Measurements from ENCODE around the gene PHF21B.
"Not testable (repeated sequence)": the region's sequence is repeated elsewhere in the genome, so short reads cannot be mapped to it uniquely, and the experiment has no call there.

The PHF21B gene

DNA sequence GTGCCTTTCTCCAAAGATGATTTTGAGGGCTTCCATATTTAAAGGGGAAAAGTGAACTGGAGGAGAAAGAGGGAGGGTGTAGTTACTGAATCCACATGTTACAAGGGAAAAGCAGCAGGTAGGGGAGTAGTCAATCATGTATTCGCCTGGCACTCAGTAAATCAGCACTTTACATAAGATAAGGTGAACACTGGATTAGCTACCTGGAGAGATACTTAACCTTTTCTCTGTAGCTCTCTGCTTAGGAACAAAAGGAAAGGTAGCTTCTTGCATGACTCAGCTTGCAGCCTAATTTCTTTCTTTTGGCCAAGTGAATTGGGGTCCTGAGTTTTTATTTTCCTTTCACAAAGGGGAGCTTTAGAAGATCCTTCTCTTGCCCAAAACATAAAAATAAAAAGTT lies 43.3 kb upstream of the PHF21B start:
- Histone ChIP-seq H3K27ac (no peak overlapping the region), H3K4me1 (no peaks in the 10 kb centered on the region), H3K4me3 (no peak overlapping the region), H3K27me3 (peaks cover 0 to 30% of the 10 kb centered on the region in 2 donors), H3K36me3 (no peaks in the 10 kb centered on the region), H3K9me3 (no peaks in the 10 kb centered on the region)
- DNase-seq = no peak
- TF ChIP-seq, protein P1, sequence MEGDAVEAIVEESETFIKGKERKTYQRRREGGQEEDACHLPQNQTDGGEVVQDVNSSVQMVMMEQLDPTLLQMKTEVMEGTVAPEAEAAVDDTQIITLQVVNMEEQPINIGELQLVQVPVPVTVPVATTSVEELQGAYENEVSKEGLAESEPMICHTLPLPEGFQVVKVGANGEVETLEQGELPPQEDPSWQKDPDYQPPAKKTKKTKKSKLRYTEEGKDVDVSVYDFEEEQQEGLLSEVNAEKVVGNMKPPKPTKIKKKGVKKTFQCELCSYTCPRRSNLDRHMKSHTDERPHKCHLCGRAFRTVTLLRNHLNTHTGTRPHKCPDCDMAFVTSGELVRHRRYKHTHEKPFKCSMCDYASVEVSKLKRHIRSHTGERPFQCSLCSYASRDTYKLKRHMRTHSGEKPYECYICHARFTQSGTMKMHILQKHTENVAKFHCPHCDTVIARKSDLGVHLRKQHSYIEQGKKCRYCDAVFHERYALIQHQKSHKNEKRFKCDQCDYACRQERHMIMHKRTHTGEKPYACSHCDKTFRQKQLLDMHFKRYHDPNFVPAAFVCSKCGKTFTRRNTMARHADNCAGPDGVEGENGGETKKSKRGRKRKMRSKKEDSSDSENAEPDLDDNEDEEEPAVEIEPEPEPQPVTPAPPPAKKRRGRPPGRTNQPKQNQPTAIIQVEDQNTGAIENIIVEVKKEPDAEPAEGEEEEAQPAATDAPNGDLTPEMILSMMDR (IDR thresholded peaks at IDR 0.05) = no peak
- intact Hi-C loops (cut with DNase I; ENCODE audit: low total_unique reads) = no loop called here

DNA sequence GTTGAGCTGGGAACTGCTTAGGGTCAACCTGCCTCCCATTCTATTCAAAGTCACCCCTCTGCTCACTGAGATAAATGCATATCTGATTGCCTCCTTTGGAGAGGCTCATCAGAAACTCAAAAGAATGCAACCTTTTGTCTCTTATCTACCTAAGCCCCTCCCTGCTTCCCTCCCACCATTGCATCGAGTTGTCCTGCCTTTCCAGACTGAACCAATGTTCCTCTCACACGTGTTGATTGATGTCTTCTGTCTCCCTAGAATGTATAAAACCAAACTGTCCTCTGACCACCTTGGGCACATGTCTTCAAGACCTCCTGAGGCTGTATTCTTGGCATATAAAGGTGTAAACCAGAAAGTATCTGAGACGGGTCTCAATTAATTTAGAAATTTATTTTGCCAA lies 42.9 kb upstream of the PHF21B start:
- H3K4me1 ChIP-seq; H3K36me3 ChIP-seq; H3K27ac ChIP-seq; intact Hi-C loops (cut with DNase I; ENCODE audit: low total_unique reads); H3K9me3 ChIP-seq; DNase-seq; H3K4me3 ChIP-seq: not testable (repeated sequence)
- H3K27me3 ChIP-seq = peaks cover 0 to 30% of the 10 kb centered on the region in 2 donors

DNA sequence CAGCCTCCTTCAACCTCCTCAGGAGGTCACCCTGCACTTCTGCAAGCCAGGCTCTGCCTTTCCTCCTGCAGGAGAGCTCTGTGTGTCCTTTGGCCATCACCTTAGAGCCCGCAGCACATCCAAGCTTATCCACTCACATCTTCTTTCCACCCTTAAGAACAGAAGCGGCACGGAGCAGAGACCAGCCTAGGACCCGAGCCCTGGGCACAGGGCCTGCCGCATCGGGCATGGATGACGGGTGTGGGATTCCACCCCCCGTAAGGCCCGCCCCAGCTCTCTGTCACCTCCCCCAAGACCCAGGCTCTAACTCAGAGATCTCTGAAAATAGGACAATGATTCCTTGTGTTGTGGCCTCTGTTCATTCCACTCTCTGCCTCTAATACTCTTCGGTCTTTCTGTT lies 42.1 kb upstream of the PHF21B start:
- Histone ChIP-seq H3K4me1 (no peaks in the 10 kb centered on the region), H3K27me3 (peaks cover 0 to 33% of the 10 kb centered on the region in 2 donors), H3K4me3 (no peak overlapping the region), H3K27ac (no peak overlapping the region), H3K9me3 (no peaks in the 10 kb centered on the region), H3K36me3 (no peaks in the 10 kb centered on the region)
- intact Hi-C loops (cut with DNase I; ENCODE audit: low total_unique reads) = no loop called here
- TF ChIP-seq, protein P1 (IDR thresholded peaks at IDR 0.05) = no peak
- DNase-seq = no peak

DNA sequence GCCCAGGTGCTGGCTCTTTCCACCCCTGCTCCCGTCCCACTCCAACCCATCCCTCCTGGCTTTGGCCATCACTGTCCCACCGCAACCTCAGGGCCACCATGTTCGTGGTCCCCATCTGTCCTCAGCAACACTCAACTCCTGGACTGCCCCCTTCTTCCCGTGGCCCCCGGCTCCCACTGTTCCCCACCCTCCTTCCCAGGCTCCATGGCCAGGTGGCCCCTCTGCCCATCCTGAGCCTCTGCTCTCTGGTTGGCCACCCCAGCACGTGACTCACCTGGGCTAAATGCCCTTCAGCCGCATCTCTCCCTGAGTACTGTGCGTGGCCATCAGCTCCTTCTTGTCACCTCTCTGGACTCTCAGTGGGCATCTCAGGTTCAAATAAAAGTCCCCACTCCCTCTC lies 41.6 kb upstream of the PHF21B start:
- no peaks in the 10 kb centered on the region for H3K36me3 ChIP-seq
- H3K4me1 ChIP-seq = no peaks in the 10 kb centered on the region
- DNase-seq = no peak
- peaks cover 0 to 33% of the 10 kb centered on the region in 2 donors for H3K27me3 ChIP-seq
- H3K27ac ChIP-seq = no peak overlapping the region
- intact Hi-C loops (cut with DNase I; ENCODE audit: low total_unique reads) = no loop called here
- TF ChIP-seq, protein P1 (IDR thresholded peaks at IDR 0.05) = no peak
- H3K9me3 ChIP-seq = no peaks in the 10 kb centered on the region
- H3K4me3 ChIP-seq = no peak overlapping the region

DNA sequence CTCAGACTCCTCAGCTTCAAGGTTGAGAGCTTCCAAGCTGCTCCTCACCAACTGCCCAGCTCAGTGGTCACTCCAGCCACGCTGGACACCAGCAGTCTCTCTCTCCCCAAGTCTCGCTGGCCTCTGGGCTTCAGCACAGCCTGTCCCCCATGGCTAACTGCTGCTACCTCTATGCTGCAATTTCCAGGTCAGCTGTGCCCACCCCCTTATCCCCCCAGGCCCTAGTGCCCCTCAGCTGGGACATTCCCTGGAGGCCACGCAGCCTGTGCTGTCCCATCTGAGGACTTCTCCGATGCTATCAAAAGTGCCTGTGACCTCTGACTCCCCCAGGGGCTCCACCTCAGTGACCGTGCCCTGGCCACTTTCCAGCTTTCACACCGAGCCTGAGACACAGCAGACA lies 37.5 kb upstream of the PHF21B start:
- intact Hi-C loops (cut with DNase I; ENCODE audit: low total_unique reads) = loop anchor here (10.0 kb wide), 1 partner anchor 62 kb away; no protein-coding TSS in a partner anchor
- H3K4me1 ChIP-seq = no peaks in the 10 kb centered on the region
- TF ChIP-seq, protein P1 (IDR thresholded peaks at IDR 0.05) = no peak

DNA sequence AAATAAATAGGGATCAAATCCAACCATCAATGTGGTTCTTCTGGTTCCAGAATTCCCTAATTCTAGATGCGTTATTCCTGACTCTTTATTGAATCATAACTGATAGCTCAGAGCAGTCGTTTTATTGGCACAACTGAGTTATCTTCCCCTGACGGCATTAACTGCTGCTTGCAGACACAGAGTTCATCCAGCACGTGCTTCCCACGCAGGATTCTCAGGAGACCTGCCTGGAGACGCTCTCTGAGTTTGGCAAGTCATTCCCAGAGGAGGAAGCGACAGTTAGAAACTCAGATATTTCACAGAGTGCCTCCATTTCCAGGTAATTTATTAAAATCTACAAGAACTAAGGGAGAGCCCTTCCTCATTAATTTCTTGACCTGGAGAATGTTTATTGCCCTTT lies 35.4 kb upstream of the PHF21B start:
- Histone ChIP-seq H3K27me3 (peaks cover 0 to 28% of the 10 kb centered on the region in 2 donors), H3K4me3 (no peak overlapping the region), H3K4me1 (no peaks in the 10 kb centered on the region), H3K36me3 (no peaks in the 10 kb centered on the region), H3K27ac (no peak overlapping the region), H3K9me3 (peaks cover 0 to 5% (median 0%) of the 10 kb centered on the region in 3 donors)
- intact Hi-C loops (cut with DNase I; ENCODE audit: low total_unique reads) = loop anchor here (10.0 kb wide), 1 partner anchor 60 kb away; no protein-coding TSS in a partner anchor
- TF ChIP-seq, protein P1 (IDR thresholded peaks at IDR 0.05) = no peak
- no peak for DNase-seq

More for the DNA sequence above, 37.5 kb upstream of the PHF21B start:
- Histone ChIP-seq H3K36me3 (no peaks in the 10 kb centered on the region), H3K9me3 (peaks cover 0 to 5% (median 0%) of the 10 kb centered on the region in 3 donors), H3K27ac (no peak overlapping the region), H3K4me3 (no peak overlapping the region), H3K27me3 (peaks cover 0 to 31% of the 10 kb centered on the region in 2 donors)
- no peak for DNase-seq

Measured in tibial artery (tissue), 4 donors.